Stimulated activated CD8-positive, alpha-beta memory T cell treated with anti-CD3 and anti-CD28 coated beads, Interleukin-12 subunit alpha, Interleukin-12 subunit beta, amount 100 ng/mL, for 4 hours (primary cell): ENCODE measurements around the gene EGR1.

Experiments
- DNase-seq: peaks from one replicate; pipeline ENCODE4 v3.0.0-alpha.2; 2020; ENCODE audit warnings: low read depth

The EGR1 gene

GRCh38 chr5:138453590-138453989 lies 11.7 kb upstream of the EGR1 start:
- DNase-seq: no peak

- no peak for DNase-seq
Measured at GRCh38 chr5:138454121-138454520, 11.2 kb upstream of the EGR1 start.

GRCh38 chr5:138455232-138455930 lies 9.9 kb upstream of the EGR1 start:
- DNase-seq: no peak

- DNase-seq: no peak
Measured at GRCh38 chr5:138457531-138458275, 7.6 kb upstream of the EGR1 start.

GRCh38 chr5:138458384-138458783 lies 6.9 kb upstream of the EGR1 start:
- DNase-seq: no peak

DNA sequence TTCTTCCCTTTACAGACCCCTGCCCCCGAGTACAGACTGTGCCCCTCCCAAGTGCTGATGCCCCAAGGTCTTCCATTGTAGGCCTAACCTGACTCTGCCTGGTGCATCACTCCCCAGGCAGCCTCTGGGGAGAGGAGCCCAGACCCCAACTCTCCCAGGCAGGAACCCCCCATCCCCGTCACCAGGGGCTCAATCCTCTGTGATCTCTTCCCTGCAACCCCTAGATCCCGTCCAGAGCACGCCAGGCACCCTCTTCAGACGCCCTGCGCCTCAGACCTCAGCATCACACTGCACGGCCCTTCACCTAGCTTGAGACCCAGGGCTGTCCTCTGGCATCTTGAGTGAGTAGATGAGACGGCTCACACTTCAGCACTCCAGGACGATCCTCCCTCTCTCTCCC lies 6.4 kb upstream of the EGR1 start:
- no peak for DNase-seq

DNA sequence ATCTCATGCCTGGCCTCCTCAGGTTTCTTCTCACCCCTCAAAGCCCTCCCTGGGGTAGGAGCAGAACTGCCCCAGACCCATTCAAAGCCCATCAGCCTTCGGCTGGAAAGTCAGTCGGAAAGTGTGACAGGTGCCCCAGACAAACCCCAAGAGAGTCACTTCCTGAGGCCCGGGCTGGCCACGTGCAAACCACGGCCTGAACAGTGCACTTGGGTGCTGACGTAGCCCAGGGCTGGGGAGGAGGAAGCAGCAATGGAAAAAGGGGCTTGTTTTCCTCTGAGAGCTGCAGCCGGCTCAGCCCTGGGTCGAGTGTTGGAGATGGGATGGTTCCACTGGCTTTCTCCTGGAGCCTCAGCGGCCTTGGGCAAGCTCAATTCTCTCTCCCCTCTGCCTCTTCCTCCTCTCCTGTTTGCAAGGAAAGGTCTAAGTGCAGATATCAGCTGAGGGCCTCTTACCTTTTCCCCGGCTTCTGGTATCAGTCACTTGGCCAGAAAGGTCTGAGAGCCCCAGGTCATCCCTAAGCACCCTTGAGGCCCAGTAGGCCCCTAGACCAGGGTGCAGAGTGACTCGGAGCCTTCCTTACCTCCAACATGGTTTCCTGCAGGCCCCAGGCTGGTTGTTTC lies 5.9 kb upstream of the EGR1 start:
- peak; percentile 82 for DNase-seq

GRCh38 chr5:138460032-138460693 lies 5.1 kb upstream of the EGR1 start:
- DNase-seq: no peak

GRCh38 chr5:138461343-138462125 lies 3.7 kb upstream of the EGR1 start:
- no peak for DNase-seq

- no peak for DNase-seq
Measured at GRCh38 chr5:138463419-138464007, 1.8 kb upstream of the EGR1 start.

GRCh38 chr5:138464008-138464387 lies 1.3 kb upstream of the EGR1 start:
- peak; percentile 88 for DNase-seq

DNA sequence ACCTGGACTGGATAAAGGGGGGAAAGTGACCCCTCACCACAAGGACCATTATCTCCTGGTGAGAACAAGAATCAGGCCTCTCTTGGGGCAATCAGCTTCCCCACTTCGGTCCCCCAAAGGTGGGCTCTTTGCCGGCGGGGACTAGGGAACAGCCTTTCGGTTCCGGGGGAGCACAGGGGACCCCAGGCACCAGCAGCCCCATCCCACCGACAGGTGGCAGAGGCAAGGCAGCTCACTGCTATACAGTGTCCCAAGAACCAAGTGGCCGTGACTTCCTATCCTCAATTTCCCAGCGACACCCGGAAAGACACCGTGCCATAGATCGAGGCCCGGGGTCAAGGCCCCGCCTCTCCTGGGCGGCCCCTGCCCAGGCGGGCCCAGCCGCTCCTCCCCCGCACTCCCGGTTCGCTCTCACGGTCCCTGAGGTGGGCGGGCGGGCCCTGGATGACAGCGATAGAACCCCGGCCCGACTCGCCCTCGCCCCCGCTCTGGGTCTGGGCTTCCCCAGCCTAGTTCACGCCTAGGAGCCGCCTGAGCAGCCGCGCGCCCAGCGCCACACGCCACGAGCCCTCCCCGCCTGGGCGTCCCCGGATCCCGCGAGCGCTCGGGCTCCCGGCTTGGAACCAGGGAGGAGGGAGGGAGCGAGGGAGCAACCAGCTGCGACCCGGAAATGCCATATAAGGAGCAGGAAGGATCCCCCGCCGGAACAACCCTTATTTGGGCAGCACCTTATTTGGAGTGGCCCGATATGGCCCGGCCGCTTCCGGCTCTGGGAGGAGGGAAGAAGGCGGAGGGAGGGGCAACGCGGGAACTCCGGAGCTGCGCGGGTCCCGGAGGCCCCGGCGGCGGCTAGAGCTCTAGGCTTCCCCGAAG lies 655 bp upstream of the EGR1 start:
- peak; percentile 94 for DNase-seq

DNA sequence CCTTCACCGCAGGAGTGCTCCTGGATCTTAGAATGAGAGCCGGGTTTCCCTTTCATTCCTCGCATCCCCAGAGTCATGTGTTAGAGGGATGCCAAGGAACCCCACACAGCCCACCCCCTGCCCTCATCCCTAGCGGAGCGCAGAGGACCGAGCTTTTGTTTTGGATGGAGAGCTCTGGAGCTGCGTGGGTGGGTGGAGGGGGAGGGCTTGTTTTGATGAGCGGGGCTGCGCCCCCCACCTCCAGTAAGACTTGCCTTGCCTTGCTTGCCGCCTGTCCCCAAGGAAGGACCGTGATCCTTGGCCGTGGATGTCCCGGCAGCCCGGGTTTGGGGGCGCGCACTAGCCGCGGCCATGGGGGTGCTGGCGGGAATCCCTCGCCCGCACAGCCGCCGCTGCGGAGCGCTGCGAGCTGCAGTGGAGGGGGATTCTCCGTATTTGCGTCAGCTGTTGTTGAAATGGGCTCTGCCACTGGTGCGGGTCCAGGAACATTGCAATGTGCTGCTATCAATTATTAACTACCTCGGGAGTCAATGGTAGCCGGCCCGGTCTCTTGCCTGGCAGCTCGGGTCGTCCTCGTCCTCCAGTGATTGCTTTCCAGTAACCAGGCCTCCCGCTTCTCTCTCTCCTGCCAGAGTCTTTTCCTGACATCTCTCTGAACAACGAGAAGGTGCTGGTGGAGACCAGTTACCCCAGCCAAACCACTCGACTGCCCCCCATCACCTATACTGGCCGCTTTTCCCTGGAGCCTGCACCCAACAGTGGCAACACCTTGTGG lies 1.0 kb downstream of the EGR1 start:
- peak; percentile 22 for DNase-seq

DNA sequence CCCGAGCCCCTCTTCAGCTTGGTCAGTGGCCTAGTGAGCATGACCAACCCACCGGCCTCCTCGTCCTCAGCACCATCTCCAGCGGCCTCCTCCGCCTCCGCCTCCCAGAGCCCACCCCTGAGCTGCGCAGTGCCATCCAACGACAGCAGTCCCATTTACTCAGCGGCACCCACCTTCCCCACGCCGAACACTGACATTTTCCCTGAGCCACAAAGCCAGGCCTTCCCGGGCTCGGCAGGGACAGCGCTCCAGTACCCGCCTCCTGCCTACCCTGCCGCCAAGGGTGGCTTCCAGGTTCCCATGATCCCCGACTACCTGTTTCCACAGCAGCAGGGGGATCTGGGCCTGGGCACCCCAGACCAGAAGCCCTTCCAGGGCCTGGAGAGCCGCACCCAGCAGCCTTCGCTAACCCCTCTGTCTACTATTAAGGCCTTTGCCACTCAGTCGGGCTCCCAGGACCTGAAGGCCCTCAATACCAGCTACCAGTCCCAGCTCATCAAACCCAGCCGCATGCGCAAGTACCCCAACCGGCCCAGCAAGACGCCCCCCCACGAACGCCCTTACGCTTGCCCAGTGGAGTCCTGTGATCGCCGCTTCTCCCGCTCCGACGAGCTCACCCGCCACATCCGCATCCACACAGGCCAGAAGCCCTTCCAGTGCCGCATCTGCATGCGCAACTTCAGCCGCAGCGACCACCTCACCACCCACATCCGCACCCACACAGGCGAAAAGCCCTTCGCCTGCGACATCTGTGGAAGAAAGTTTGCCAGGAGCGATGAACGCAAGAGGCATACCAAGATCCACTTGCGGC lies 1.8 kb downstream of the EGR1 start:
- no peak for DNase-seq

- DNase-seq: no peak
Measured at GRCh38 chr5:138467711-138468132, 2.4 kb downstream of the EGR1 start.

- no peak for DNase-seq
Measured at GRCh38 chr5:138468133-138468965, 3.1 kb downstream of the EGR1 start.

DNA sequence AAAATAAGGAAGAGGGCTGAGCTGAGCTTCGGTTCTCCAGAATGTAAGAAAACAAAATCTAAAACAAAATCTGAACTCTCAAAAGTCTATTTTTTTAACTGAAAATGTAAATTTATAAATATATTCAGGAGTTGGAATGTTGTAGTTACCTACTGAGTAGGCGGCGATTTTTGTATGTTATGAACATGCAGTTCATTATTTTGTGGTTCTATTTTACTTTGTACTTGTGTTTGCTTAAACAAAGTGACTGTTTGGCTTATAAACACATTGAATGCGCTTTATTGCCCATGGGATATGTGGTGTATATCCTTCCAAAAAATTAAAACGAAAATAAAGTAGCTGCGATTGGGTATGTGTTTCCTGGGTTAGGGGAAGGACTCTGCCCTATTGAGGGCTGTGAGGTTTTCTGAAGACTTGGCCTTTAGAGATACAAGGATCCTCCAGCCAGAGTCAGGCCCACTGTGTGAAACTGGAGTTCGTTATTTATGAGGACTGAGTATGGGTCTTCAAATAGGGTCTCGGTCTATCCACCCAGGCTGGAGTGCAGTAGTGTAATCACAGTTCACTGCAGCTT lies 3.8 kb downstream of the EGR1 start:
- DNase-seq: no peak
